Psoas muscle (tissue), 8 donors: ENCODE results near the gene DEFB128. TPM values are rescaled to one million over a fixed set of nuclear protein-coding genes. Genes with fewer than 3 reads are reported as not detected.
"Not testable (repeated sequence)": the region's sequence is repeated elsewhere in the genome, so short reads cannot be mapped to it uniquely, and the experiment has no call there.

Experiments
- ATAC-seq, 4 donors: fragments of 200-7000 bp; cut with Tn5 transposase; one replicate each; pipeline ENCODE4 v1.9.1; 2020; ENCODE audit warnings: moderate library complexity in 3 of 4, mild to moderate bottlenecking in 2 of 4
- DNase-seq, 2 donors: peaks; one replicate each; pipeline ENCODE4 v3.0.0-alpha.2; 2020
- H3K27ac ChIP-seq: fragments of 200-600 bp; one replicate; pipeline ENCODE4 v1.8.0; 2022
- H3K27me3 ChIP-seq, 3 donors: fragments of 200-600 bp in 1 of 3; one replicate each; pipeline versions ENCODE4 v1.6.1 to v1.8.0; 2013 to 2022; ENCODE audit warnings: low read length in 2 of 3, mild to moderate bottlenecking in 2 of 3, moderate library complexity in 1 of 3; ENCODE audit not compliant: insufficient read depth in 3 of 3
- H3K36me3 ChIP-seq, 2 donors: fragments of 200-600 bp in 1 of 2; one replicate each; pipeline versions ENCODE4 v1.6.1 to v1.8.0; 2013 to 2022; ENCODE audit warnings: low read depth in 1 of 2, mild to moderate bottlenecking in 1 of 2, moderate library complexity in 1 of 2; ENCODE audit not compliant: insufficient read depth in 1 of 2
- H3K4me1 ChIP-seq: fragments of 200-600 bp; one replicate; pipeline ENCODE4 v1.8.0; 2022
- H3K4me3 ChIP-seq: fragments of 200-600 bp; one replicate; pipeline ENCODE4 v1.8.0; 2022; ENCODE audit warnings: mild to moderate bottlenecking
- H3K9me3 ChIP-seq: fragments of 200-600 bp; one replicate; pipeline ENCODE4 v1.8.0; 2022
- WGBS, 3 donors: extraction: QIAGEN DNeasy Blood & Tissue Kit; methylation state at CpG; one replicate each; pipeline versions ENCODE4 v1.1.6 to v1.1.7; 2013; 5-methylcytosine and 5-hydroxymethylcytosine counted together
- intact Hi-C, 2 donors: fragments of 100-400 bp; cut with DNase I; formaldehyde crosslinking; loops; one replicate each; pipeline versions ENCODE4 v1.11.0 to v1.14.2; 2022
- polyA plus RNA-seq, 3 donors: library from polyadenylated mRNA; stranded (reverse); fragments of 200-250 nt; gene quantifications; one replicate each; pipeline ENCODE4 v1.2.3, GENCODE V29; 2013
- total RNA-seq, 4 donors: library from RNA; stranded (reverse); fragmentation: NEBNext Ultra II Directional in 2 of 4; extraction: Animal tissue kit (Norgen Biotek cat#: 25700) in 2 of 4; gene quantifications; one replicate each; pipeline versions ENCODE4 v1.2.1 to v1.2.4, GENCODE V29; 2021 to 2023
- TF ChIP-seq, protein P1 (sequence below): fragments of 200-600 bp; IDR thresholded peaks from one replicate; pipeline ENCODE4 v1.8.0; 2022; ENCODE audit warnings: antibody characterized with exemption
- donor health status: healthy with polysubstance abuse.
- donor health status: DM: no; HTN: no; CAD: no; lungs with moderate emphysema.
- donor health status: Bipolar disorder and iron deficiency.
- donor health status: healthy.
- donor health status: DM: yes; HTN: yes; CAD: no.
- donor health status: DM: no; HTN: no; CAD: no.
- donor health status: DM: no; HTN: no; CAD: no.
- donor health status: DM: yes; HTN: yes; CAD: no.

DEFB128 gene
- total and polyA plus RNA-seq, 7 donors = not detected

- ATAC-seq (no peak), DNase-seq (no peak)
- no peak overlapping the region for H3K4me3 ChIP-seq
- TF ChIP-seq, protein P1, sequence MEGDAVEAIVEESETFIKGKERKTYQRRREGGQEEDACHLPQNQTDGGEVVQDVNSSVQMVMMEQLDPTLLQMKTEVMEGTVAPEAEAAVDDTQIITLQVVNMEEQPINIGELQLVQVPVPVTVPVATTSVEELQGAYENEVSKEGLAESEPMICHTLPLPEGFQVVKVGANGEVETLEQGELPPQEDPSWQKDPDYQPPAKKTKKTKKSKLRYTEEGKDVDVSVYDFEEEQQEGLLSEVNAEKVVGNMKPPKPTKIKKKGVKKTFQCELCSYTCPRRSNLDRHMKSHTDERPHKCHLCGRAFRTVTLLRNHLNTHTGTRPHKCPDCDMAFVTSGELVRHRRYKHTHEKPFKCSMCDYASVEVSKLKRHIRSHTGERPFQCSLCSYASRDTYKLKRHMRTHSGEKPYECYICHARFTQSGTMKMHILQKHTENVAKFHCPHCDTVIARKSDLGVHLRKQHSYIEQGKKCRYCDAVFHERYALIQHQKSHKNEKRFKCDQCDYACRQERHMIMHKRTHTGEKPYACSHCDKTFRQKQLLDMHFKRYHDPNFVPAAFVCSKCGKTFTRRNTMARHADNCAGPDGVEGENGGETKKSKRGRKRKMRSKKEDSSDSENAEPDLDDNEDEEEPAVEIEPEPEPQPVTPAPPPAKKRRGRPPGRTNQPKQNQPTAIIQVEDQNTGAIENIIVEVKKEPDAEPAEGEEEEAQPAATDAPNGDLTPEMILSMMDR = no peak
- intact Hi-C loops = no loop called here
- no peak overlapping the region for H3K27ac ChIP-seq
- no peaks in the 10 kb centered on the region for H3K4me1 ChIP-seq
- 58 to 71% (median 62%) methylated on average over 1 of the region's 1 CpG for WGBS, 3 donors
- no peaks in the 10 kb centered on the region for H3K36me3 ChIP-seq
- H3K9me3 ChIP-seq = no peaks in the 10 kb centered on the region
- peaks cover 0 to 15% (median 0%) of the 10 kb centered on the region in 3 donors for H3K27me3 ChIP-seq
These were observed 26.3 kb upstream of the DEFB128 start for GRCh38 chr20:215796-216195.

GRCh38 chr20:214383-214782 is 24.9 kb upstream of the DEFB128 start:
- TF ChIP-seq, protein P1 = no peak
- DNase-seq (no peak), ATAC-seq (no peak)
- no peaks in the 10 kb centered on the region for H3K9me3 ChIP-seq
- H3K4me1 ChIP-seq = no peaks in the 10 kb centered on the region
- H3K36me3 ChIP-seq = no peaks in the 10 kb centered on the region
- intact Hi-C loops = no loop called here
- no peak overlapping the region for H3K27ac ChIP-seq
- WGBS, 3 donors = 77 to 81% (median 78%) methylated on average over 2 of the region's 2 CpGs
- no peak overlapping the region for H3K4me3 ChIP-seq
- peaks cover 0 to 7% (median 0%) of the 10 kb centered on the region in 3 donors for H3K27me3 ChIP-seq

DNA sequence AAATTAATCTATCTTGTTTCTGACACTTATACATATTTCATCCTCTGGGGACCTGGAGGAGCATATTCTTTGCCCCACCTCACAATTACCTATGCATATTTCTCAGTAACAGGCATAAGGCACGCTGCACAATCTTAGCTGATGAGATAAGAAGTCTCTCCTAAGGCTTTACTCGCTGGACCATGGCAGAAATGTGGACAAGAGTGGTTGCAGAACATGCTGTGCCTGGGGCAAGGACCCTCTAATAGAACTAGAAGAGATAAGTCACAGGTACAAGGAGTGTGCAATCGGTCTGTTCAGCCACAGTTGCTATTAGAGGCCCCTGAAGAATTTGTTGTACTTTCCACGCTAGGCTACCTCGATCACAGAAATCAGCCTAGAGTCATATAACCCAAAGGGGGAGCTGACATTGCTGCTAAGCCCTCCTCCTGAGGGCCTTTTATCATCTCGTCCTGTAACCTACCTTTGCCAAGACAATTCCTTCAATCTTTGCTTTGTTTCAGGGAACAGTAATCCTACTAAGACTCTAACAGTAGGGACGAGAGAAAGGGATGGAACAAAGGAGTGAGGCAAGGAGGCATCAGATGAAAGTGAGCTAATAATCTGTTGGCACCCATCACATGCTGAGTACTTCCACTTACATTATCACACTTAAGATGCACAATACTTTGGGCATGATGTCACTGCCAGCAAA is 21.4 kb upstream of the DEFB128 start:
- no peaks in the 10 kb centered on the region for H3K27me3 ChIP-seq
- DNase-seq (no peak), ATAC-seq (no peak)
- intact Hi-C loops = no loop called here
- H3K4me3 ChIP-seq = no peak overlapping the region
- H3K4me1 ChIP-seq = no peaks in the 10 kb centered on the region
- TF ChIP-seq, protein P1 = no peak
- no peaks in the 10 kb centered on the region for H3K9me3 ChIP-seq
- H3K27ac ChIP-seq = no peak overlapping the region
- WGBS, 3 donors = 49 to 54% (median 50%) methylated on average over 7 of the region's 7 CpGs
- H3K36me3 ChIP-seq = no peaks in the 10 kb centered on the region

GRCh38 chr20:208942-209566 is 19.5 kb upstream of the DEFB128 start:
- Histone ChIP-seq H3K9me3 (no peaks in the 10 kb centered on the region), H3K4me1 (no peaks in the 10 kb centered on the region), H3K4me3 (no peak overlapping the region), H3K27ac (no peak overlapping the region), H3K27me3 (no peaks in the 10 kb centered on the region), H3K36me3 (no peaks in the 10 kb centered on the region)
- TF ChIP-seq, protein P1 = peak; percentile 40
- no peak for DNase-seq
- WGBS, 3 donors = 19 to 23% (median 22%) methylated on average over 5 of the region's 5 CpGs
- ATAC-seq = peak; percentile 58 to 70 (median 67)
- intact Hi-C loops = loop anchor here in 1 of 2 donors (5.0 kb wide), 1 partner anchor 123 kb away; no protein-coding TSS in a partner anchor

DNA sequence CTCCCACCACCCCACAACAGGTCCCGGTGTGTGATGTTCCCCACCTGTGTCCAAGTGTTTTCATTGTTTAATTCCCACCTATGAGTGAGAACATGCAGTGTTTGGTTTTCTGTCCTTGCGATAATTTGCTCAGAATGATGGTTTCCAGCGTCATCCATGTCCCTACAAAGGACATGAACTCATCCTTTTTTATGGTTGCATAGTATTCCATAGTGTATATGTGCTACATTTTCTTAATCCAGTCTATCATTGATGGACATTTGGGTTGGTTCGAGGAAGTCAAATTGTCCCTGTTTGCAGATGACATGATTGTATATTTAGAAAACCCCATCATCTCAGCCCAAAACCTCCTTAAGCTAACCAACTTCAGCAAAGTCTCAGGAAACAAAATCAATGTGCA is 14.1 kb upstream of the DEFB128 start:
- H3K4me3 ChIP-seq, ATAC-seq, H3K4me1 ChIP-seq, H3K36me3 ChIP-seq, DNase-seq, H3K9me3 ChIP-seq, H3K27ac ChIP-seq, intact Hi-C loops, H3K27me3 ChIP-seq: not testable (repeated sequence)
- 55 to 69% (median 68%) methylated on average over 4 of the region's 4 CpGs for WGBS, 3 donors
